WTC11 (cell line): ENCODE measurements around the gene MED27. TPM values are rescaled to one million over a fixed set of nuclear protein-coding genes. Genes with fewer than 3 reads are reported as not detected.

Experiments used
- ATAC-seq: fragments of 200-7000 bp; cut with Tn5 transposase; 2 replicates; pipeline ENCODE4 v1.10.0; 2021; ENCODE audit warnings: mild to moderate bottlenecking, moderate library complexity
- CTCF ChIA-PET: fragments of 300-600 bp; sonication (Branson Sonifier 250); formaldehyde crosslinking; loops from one replicate; lab custom pipeline; 2021; ENCODE audit warnings: antibody characterized with exemption; lab: Charles Lee
- POLR2A ChIA-PET: fragments of 350-600 bp; sonication (Branson Sonifier 250); formaldehyde crosslinking; loops from one replicate; lab custom pipeline; 2021; ENCODE audit warnings: antibody characterized with exemption; lab: Charles Lee
- DNase-seq: peaks from one replicate; pipeline ENCODE4 v3.0.0; 2021; ENCODE audit warnings: low spot score
- H3K27ac Mint-ChIP-seq: 2 replicates; pipeline ENCODE4 v1.8.0; 2021; ENCODE audit warnings: mixed read lengths
- H3K27me3 Mint-ChIP-seq: 2 replicates; pipeline ENCODE4 v1.8.0; 2021; ENCODE audit warnings: low read depth, mild to moderate bottlenecking, moderate library complexity, mixed read lengths
- H3K36me3 Mint-ChIP-seq: 2 replicates; pipeline ENCODE4 v1.8.0; 2021; ENCODE audit warnings: mixed read lengths
- H3K4me1 Mint-ChIP-seq: 2 replicates; pipeline ENCODE4 v1.8.0; 2022; ENCODE audit warnings: mixed read lengths
- H3K4me3 Mint-ChIP-seq: 2 replicates; pipeline ENCODE4 v1.8.0; 2021; ENCODE audit warnings: mild to moderate bottlenecking, moderate library complexity, mixed read lengths
- H3K9me3 Mint-ChIP-seq: 2 replicates; pipeline ENCODE4 v1.8.0; 2021; ENCODE audit warnings: mixed read lengths
- CBFB ChIP-seq: sonication (generic); formaldehyde crosslinking; IDR thresholded peaks from 2 replicates; pipeline ENCODE4 v1.8.1; 2022; ENCODE audit warnings: mild to moderate bottlenecking, low read depth, missing genetic modification reagents
- CREB1 ChIP-seq: sonication (generic); formaldehyde crosslinking; IDR thresholded peaks from 2 replicates; pipeline ENCODE4 v1.8.0; 2023; ENCODE audit warnings: mild to moderate bottlenecking, missing genetic modification reagents
- ETV6 ChIP-seq: sonication (generic); formaldehyde crosslinking; IDR thresholded peaks from 2 replicates; pipeline ENCODE4 v1.8.1; 2022; ENCODE audit warnings: mild to moderate bottlenecking, missing genetic modification reagents
- KAT7 ChIP-seq: sonication (generic); formaldehyde crosslinking; IDR thresholded peaks from 2 replicates; pipeline ENCODE4 v1.8.1; 2023; ENCODE audit warnings: missing genetic modification reagents, mild to moderate bottlenecking, borderline replicate concordance
- NR2C2 ChIP-seq: sonication (generic); formaldehyde crosslinking; IDR thresholded peaks from 2 replicates; pipeline ENCODE4 v1.8.0; 2022; ENCODE audit warnings: mild to moderate bottlenecking, missing genetic modification reagents
- SMAD3 ChIP-seq: sonication (generic); formaldehyde crosslinking; IDR thresholded peaks from 2 replicates; pipeline ENCODE4 v1.8.0; 2022; ENCODE audit warnings: missing genetic modification reagents, mild to moderate bottlenecking, borderline replicate concordance
- SP1 ChIP-seq: sonication (generic); formaldehyde crosslinking; conservative IDR thresholded peaks from 2 replicates; pipeline ENCODE4 v1.8.1; 2022; ENCODE audit warnings: missing genetic modification reagents
- ZBTB21 ChIP-seq: sonication (generic); formaldehyde crosslinking; IDR thresholded peaks from 2 replicates; pipeline ENCODE4 v1.8.1; 2023; ENCODE audit warnings: mild to moderate bottlenecking, missing genetic modification reagents, borderline replicate concordance
- total RNA-seq: library from RNA; stranded (reverse); gene quantifications from 3 replicates; pipeline ENCODE4 v1.2.3, GENCODE V29; 2021
- TF ChIP-seq, protein P1 (sequence below): sonication (generic); formaldehyde crosslinking; IDR thresholded peaks from 2 replicates; pipeline ENCODE4 v1.8.1; 2023; ENCODE audit warnings: mild to moderate bottlenecking, missing genetic modification reagents, moderate library complexity
- TF ChIP-seq, protein P2 (sequence below): sonication (generic); formaldehyde crosslinking; IDR thresholded peaks from 2 replicates; pipeline ENCODE4 v1.8.1; 2023; ENCODE audit warnings: mild to moderate bottlenecking, moderate library complexity, missing genetic modification reagents
- TF ChIP-seq, protein P3 (sequence below): sonication (generic); formaldehyde crosslinking; IDR thresholded peaks from 2 replicates; pipeline ENCODE4 v1.8.0; 2022; ENCODE audit warnings: mild to moderate bottlenecking, missing genetic modification reagents
- TF ChIP-seq, protein P4 (sequence below): sonication (generic); formaldehyde crosslinking; IDR thresholded peaks from 2 replicates; pipeline ENCODE4 v1.8.1; 2022; ENCODE audit warnings: low read depth, mild to moderate bottlenecking, moderate library complexity, missing genetic modification reagents, borderline replicate concordance
- TF ChIP-seq, protein P5 (sequence below): fragments of 250-450 bp; sonication (Bioruptor Pico); IDR thresholded peaks from 2 replicates; pipeline ENCODE4 v1.9.0; 2021; ENCODE audit warnings: mild to moderate bottlenecking, borderline replicate concordance

MED27 gene
- total RNA-seq, 1 experiment from 2014 or later: 27.9 TPM

DNA sequence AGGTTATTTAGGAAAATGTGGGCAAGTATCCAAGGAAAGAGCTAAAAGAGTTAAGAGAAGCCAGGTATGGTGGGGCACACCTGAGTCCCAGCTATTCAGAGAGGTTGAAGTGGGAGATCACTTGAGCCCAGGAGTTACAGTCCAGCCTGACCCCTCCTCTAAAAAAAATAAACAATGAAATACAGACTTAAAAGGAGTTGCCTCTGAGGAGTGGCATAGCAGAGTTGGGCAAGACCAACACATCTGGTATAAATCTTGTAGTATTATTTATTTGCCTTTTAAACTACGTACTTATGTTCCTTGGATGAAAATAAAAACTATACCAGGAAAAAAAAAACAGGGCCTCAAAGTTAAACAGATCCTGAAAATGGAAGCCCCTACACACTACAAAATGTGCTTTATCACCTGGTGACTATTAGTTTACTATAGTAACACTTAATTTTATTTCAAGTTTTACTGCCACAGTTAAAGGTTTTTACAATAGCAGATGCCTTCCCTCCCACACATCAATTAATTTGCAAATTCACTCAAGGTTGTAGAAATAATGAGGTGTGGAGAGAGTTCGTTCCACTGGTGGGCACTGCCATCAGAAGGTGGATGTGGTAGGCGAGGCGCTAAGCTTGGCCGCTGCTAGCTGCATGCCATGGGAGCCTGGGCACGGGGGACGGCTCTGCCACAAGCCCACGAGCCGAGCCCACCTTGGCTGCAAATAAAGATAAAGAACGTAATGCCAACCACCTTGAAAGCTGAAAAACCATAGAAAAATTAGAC, 48.0 kb downstream of the MED27 start:
- no peaks in the 10 kb centered on the region for H3K27me3 Mint-ChIP-seq
- no peaks in the 10 kb centered on the region for H3K9me3 Mint-ChIP-seq

DNA sequence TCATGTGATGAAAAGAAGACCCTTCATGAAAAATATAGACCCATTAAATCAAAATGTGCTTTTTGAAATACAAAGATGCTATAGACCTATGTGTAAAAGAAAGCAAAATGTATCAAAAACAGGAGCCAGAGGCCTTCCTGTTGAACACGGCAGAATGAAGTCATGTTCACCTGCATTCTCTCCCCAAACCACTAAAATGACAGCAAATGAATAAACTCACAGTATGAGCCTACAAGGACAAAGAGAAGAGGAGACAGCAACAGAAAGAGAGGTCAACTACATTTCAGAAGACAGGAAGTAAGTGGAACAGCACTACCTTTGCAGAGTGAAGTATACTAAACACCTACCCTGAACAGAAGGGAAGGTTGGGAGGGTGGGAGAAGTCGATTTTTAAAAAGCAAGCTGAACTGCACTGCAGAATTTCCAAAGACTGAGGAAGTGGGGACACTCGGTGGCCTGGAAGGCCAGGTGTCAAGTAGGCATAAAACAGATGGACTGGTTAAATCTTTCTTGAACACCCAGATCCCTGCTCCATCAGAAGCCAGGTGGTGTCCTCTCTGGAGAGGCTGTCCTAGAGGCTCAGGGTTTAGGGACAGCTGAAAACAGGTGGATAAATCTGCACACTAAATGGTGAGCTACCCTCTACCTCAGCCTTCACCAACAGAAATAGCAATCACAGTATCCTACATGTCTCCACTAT, 48.9 kb downstream of the MED27 start:
- Mint-ChIP-seq H3K27me3 (no peaks in the 10 kb centered on the region), H3K9me3 (no peaks in the 10 kb centered on the region), H3K27ac (no peak overlapping the region; the same call in 1 of the 2 replicates), H3K4me3 (no peak overlapping the region), H3K36me3 (no peaks in the 10 kb centered on the region), H3K4me1 (peaks cover 80% of the 10 kb centered on the region)
- ATAC-seq: no peak
- ChIA-PET POLR2A (interaction anchor here (0.5 kb wide), 1 partner anchor 30 kb away, joined by 3 read pairs; no protein-coding TSS in a partner anchor), CTCF (no interaction called here)
- no peak for DNase-seq
- no peak for TF ChIP-seq CBFB (CRISPR knock-in tag)

More for the DNA sequence above, 48.0 kb downstream of the MED27 start:
- CTCF ChIA-PET: interaction anchor here (1.1 kb wide), 1 partner anchor 135 kb away, joined by 3 read pairs; no protein-coding TSS in a partner anchor
- H3K4me1 Mint-ChIP-seq: peaks cover 80% of the 10 kb centered on the region
- POLR2A ChIA-PET: no interaction called here
- ATAC-seq: no peak
- no peak for TF ChIP-seq NR2C2
- TF ChIP-seq SP1 (CRISPR knock-in tag): no peak
- TF ChIP-seq, protein P1, sequence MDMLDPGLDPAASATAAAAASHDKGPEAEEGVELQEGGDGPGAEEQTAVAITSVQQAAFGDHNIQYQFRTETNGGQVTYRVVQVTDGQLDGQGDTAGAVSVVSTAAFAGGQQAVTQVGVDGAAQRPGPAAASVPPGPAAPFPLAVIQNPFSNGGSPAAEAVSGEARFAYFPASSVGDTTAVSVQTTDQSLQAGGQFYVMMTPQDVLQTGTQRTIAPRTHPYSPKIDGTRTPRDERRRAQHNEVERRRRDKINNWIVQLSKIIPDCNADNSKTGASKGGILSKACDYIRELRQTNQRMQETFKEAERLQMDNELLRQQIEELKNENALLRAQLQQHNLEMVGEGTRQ: no peak
- TF ChIP-seq, protein P2, sequence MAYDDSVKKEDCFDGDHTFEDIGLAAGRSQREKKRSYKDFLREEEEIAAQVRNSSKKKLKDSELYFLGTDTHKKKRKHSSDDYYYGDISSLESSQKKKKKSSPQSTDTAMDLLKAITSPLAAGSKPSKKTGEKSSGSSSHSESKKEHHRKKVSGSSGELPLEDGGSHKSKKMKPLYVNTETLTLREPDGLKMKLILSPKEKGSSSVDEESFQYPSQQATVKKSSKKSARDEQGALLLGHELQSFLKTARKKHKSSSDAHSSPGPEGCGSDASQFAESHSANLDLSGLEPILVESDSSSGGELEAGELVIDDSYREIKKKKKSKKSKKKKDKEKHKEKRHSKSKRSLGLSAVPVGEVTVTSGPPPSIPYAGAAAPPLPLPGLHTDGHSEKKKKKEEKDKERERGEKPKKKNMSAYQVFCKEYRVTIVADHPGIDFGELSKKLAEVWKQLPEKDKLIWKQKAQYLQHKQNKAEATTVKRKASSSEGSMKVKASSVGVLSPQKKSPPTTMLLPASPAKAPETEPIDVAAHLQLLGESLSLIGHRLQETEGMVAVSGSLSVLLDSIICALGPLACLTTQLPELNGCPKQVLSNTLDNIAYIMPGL (CRISPR knock-in tag): no peak
- TF ChIP-seq, protein P3, sequence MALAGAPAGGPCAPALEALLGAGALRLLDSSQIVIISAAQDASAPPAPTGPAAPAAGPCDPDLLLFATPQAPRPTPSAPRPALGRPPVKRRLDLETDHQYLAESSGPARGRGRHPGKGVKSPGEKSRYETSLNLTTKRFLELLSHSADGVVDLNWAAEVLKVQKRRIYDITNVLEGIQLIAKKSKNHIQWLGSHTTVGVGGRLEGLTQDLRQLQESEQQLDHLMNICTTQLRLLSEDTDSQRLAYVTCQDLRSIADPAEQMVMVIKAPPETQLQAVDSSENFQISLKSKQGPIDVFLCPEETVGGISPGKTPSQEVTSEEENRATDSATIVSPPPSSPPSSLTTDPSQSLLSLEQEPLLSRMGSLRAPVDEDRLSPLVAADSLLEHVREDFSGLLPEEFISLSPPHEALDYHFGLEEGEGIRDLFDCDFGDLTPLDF: no peak
- no peak for TF ChIP-seq ETV6
- TF ChIP-seq KAT7: no peak
- TF ChIP-seq ZBTB21 (CRISPR knock-in tag): no peak
- no peak for TF ChIP-seq CREB1
- TF ChIP-seq, protein P4, sequence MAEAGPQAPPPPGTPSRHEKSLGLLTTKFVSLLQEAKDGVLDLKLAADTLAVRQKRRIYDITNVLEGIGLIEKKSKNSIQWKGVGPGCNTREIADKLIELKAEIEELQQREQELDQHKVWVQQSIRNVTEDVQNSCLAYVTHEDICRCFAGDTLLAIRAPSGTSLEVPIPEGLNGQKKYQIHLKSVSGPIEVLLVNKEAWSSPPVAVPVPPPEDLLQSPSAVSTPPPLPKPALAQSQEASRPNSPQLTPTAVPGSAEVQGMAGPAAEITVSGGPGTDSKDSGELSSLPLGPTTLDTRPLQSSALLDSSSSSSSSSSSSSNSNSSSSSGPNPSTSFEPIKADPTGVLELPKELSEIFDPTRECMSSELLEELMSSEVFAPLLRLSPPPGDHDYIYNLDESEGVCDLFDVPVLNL (CRISPR knock-in tag): no peak
- TF ChIP-seq, protein P5, sequence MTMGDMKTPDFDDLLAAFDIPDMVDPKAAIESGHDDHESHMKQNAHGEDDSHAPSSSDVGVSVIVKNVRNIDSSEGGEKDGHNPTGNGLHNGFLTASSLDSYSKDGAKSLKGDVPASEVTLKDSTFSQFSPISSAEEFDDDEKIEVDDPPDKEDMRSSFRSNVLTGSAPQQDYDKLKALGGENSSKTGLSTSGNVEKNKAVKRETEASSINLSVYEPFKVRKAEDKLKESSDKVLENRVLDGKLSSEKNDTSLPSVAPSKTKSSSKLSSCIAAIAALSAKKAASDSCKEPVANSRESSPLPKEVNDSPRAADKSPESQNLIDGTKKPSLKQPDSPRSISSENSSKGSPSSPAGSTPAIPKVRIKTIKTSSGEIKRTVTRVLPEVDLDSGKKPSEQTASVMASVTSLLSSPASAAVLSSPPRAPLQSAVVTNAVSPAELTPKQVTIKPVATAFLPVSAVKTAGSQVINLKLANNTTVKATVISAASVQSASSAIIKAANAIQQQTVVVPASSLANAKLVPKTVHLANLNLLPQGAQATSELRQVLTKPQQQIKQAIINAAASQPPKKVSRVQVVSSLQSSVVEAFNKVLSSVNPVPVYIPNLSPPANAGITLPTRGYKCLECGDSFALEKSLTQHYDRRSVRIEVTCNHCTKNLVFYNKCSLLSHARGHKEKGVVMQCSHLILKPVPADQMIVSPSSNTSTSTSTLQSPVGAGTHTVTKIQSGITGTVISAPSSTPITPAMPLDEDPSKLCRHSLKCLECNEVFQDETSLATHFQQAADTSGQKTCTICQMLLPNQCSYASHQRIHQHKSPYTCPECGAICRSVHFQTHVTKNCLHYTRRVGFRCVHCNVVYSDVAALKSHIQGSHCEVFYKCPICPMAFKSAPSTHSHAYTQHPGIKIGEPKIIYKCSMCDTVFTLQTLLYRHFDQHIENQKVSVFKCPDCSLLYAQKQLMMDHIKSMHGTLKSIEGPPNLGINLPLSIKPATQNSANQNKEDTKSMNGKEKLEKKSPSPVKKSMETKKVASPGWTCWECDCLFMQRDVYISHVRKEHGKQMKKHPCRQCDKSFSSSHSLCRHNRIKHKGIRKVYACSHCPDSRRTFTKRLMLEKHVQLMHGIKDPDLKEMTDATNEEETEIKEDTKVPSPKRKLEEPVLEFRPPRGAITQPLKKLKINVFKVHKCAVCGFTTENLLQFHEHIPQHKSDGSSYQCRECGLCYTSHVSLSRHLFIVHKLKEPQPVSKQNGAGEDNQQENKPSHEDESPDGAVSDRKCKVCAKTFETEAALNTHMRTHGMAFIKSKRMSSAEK (CRISPR knock-in tag): no peak
- TF ChIP-seq SMAD3 (CRISPR knock-in tag): no peak
- TF ChIP-seq, all 79 proteins: peak for 0
- Mint-ChIP-seq H3K36me3 (no peaks in the 10 kb centered on the region), H3K27ac (no peak overlapping the region), H3K4me3 (no peak overlapping the region)
- no peak for DNase-seq
